GM19023 (cell line): ENCODE results near the gene JAKMIP2.

ENCODE experiments used
- ATAC-seq: cut with Tn5 transposase; IDR thresholded peaks from one replicate; pipeline ENCODE4 v1.9.1; 2021; ENCODE audit warnings: mild to moderate bottlenecking, moderate library complexity; ENCODE audit not compliant: unreplicated experiment

Gene JAKMIP2

GRCh38 chr5:147704544-147704943 lies 78.0 kb downstream of the JAKMIP2 start:
- no peak for ATAC-seq

GRCh38 chr5:147701468-147701867 lies 81.1 kb downstream of the JAKMIP2 start:
- no peak for ATAC-seq

GRCh38 chr5:147699496-147700088 lies 82.9 kb downstream of the JAKMIP2 start:
- ATAC-seq = no peak

GRCh38 chr5:147697380-147697779 lies 85.1 kb downstream of the JAKMIP2 start:
- ATAC-seq = no peak

- ATAC-seq = no peak
Measured at GRCh38 chr5:147694772-147695171, 87.8 kb downstream of the JAKMIP2 start.

GRCh38 chr5:147693233-147693632 lies 89.3 kb downstream of the JAKMIP2 start:
- no peak for ATAC-seq

GRCh38 chr5:147691130-147691529 lies 91.4 kb downstream of the JAKMIP2 start:
- ATAC-seq = no peak

- no peak for ATAC-seq
Measured at GRCh38 chr5:147690595-147690994, 91.9 kb downstream of the JAKMIP2 start.

- ATAC-seq = no peak
Measured at GRCh38 chr5:147689426-147689825, 93.1 kb downstream of the JAKMIP2 start.

GRCh38 chr5:147688656-147689356 lies 93.7 kb downstream of the JAKMIP2 start:
- ATAC-seq = no peak

- no peak for ATAC-seq
Measured at GRCh38 chr5:147687118-147687517, 95.4 kb downstream of the JAKMIP2 start.

- ATAC-seq = no peak
Measured at GRCh38 chr5:147686421-147686820, 96.1 kb downstream of the JAKMIP2 start.

GRCh38 chr5:147685993-147686392 lies 96.5 kb downstream of the JAKMIP2 start:
- ATAC-seq = no peak

GRCh38 chr5:147675168-147675567 lies 107.4 kb downstream of the JAKMIP2 start:
- no peak for ATAC-seq

- ATAC-seq = no peak
Measured at GRCh38 chr5:147674411-147674810, 108.1 kb downstream of the JAKMIP2 start.

GRCh38 chr5:147673791-147674190 lies 108.7 kb downstream of the JAKMIP2 start:
- no peak for ATAC-seq

GRCh38 chr5:147673266-147673665 lies 109.3 kb downstream of the JAKMIP2 start:
- no peak for ATAC-seq

GRCh38 chr5:147671365-147671764 lies 111.2 kb downstream of the JAKMIP2 start:
- no peak for ATAC-seq

GRCh38 chr5:147670815-147671214 lies 111.7 kb downstream of the JAKMIP2 start:
- no peak for ATAC-seq

GRCh38 chr5:147669169-147669869 lies 113.2 kb downstream of the JAKMIP2 start:
- ATAC-seq = no peak

GRCh38 chr5:147668385-147668784 lies 114.1 kb downstream of the JAKMIP2 start:
- no peak for ATAC-seq

- ATAC-seq = no peak
Measured at GRCh38 chr5:147667363-147667762, 115.2 kb downstream of the JAKMIP2 start.
